Breast epithelium (tissue), 4 donors: ENCODE measurements around the gene LRG1. TPM values are rescaled to one million over a fixed set of nuclear protein-coding genes. Genes with fewer than 3 reads are reported as not detected.
"Not testable (repeated sequence)": the region's sequence is repeated elsewhere in the genome, so short reads cannot be mapped to it uniquely, and the experiment has no call there.

Source experiments
- DNase-seq, 2 donors: peaks; one replicate each; pipeline ENCODE4 v3.0.0-alpha.2; 2019; ENCODE audit warnings: low spot score in 2 of 2
- H3K27ac ChIP-seq, 2 donors: fragments of 200-600 bp; sonication (generic) in 1 of 2; one replicate each; pipeline ENCODE4 v1.5.1; 2016 to 2019; ENCODE audit warnings: mild to moderate bottlenecking in 1 of 2
- H3K27me3 ChIP-seq, 2 donors: fragments of 200-600 bp; sonication (generic) in 1 of 2; one replicate each; pipeline versions ENCODE4 v1.5.1 to v1.6.0; 2017 to 2019; ENCODE audit warnings: control low read depth in 1 of 2, mild to moderate bottlenecking in 1 of 2
- H3K36me3 ChIP-seq: fragments of 200-600 bp; one replicate; pipeline ENCODE4 v1.5.1; 2019
- H3K4me1 ChIP-seq, 2 donors: fragments of 200-600 bp; sonication (generic); one replicate each; pipeline ENCODE4 v1.5.1; 2016 to 2019; ENCODE audit warnings: control low read depth in 1 of 2
- H3K4me3 ChIP-seq, 3 donors: fragments of 200-600 bp; sonication (generic); 1 replicate in 2 of 3; 2 replicates in 1 of 3; pipeline ENCODE4 v1.5.1; 2016 to 2019; ENCODE audit warnings: mild to moderate bottlenecking in 3 of 3, moderate library complexity in 2 of 3
- H3K9me3 ChIP-seq, 2 donors: fragments of 200-600 bp; sonication (generic) in 1 of 2; one replicate each; pipeline ENCODE4 v1.5.1; 2016 to 2019; ENCODE audit warnings: control low read depth in 1 of 2
- CTCF ChIP-seq, 3 donors: fragments of 450-650 bp; IDR thresholded peaks; one replicate each; pipeline ENCODE4 v1.5.1; 2016 to 2017; ENCODE audit warnings: antibody characterized with exemption in 3 of 3, mild to moderate bottlenecking in 3 of 3, moderate library complexity in 3 of 3
- POLR2A ChIP-seq: fragments of 450-650 bp; IDR thresholded peaks from one replicate; pipeline ENCODE4 v1.6.1; 2016; ENCODE audit warnings: antibody characterized with exemption, mild to moderate bottlenecking, moderate library complexity
- POLR2AphosphoS5 ChIP-seq, 3 donors: sonication (generic); formaldehyde crosslinking; IDR thresholded peaks; one replicate each; pipeline ENCODE4 v1.6.1; 2017; ENCODE audit warnings: antibody characterized with exemption in 3 of 3
- intact Hi-C: fragments of 100-400 bp; cut with DNase I; formaldehyde crosslinking; loops from one replicate; pipeline ENCODE4 v1.15.1; 2023; ENCODE audit warnings: low total_unique reads
- total RNA-seq, 3 donors: library from RNA; depleted of rRNA; stranded (reverse); fragments of >200 nt; gene quantifications; one replicate each; pipeline ENCODE4 v1.1.0, GENCODE V29; 2016

The LRG1 gene
- total RNA-seq, 3 donors from 2014 or later: 0.64 to 14.7 (median 5.7) TPM

GRCh38 chr19:4533334-4533733, 6.5 kb downstream of the LRG1 start:
- intact Hi-C loops: no loop called here
- H3K27me3 ChIP-seq: peaks cover 0 to 2% of the 10 kb centered on the region in 2 donors

GRCh38 chr19:4531562-4532165, 8.2 kb downstream of the LRG1 start:
- H3K27ac ChIP-seq: no peak overlapping the region
- no peaks in the 10 kb centered on the region for H3K9me3 ChIP-seq
- H3K27me3 ChIP-seq: no peaks in the 10 kb centered on the region
- TF ChIP-seq CTCF (IDR thresholded peaks at IDR 0.05) (no peak), POLR2A (no peak), POLR2AphosphoS5 (IDR thresholded peaks at IDR 0.05) (no peak)
- DNase-seq: no peak
- no peaks in the 10 kb centered on the region for H3K36me3 ChIP-seq
- H3K4me3 ChIP-seq: no peak overlapping the region
- H3K4me1 ChIP-seq: no peaks in the 10 kb centered on the region
- intact Hi-C loops: no loop called here

More at GRCh38 chr19:4533334-4533733, 6.5 kb downstream of the LRG1 start:
- no peaks in the 10 kb centered on the region for H3K9me3 ChIP-seq
- H3K36me3 ChIP-seq: no peaks in the 10 kb centered on the region
- no peak overlapping the region for H3K27ac ChIP-seq
- no peaks in the 10 kb centered on the region for H3K4me1 ChIP-seq
- TF ChIP-seq POLR2AphosphoS5 (IDR thresholded peaks at IDR 0.05): no peak
- DNase-seq: no peak
- H3K4me3 ChIP-seq: no peak overlapping the region

- Histone ChIP-seq H3K27ac (no peak overlapping the region), H3K4me3 (no peak overlapping the region), H3K36me3 (no peaks in the 10 kb centered on the region), H3K27me3 (no peaks in the 10 kb centered on the region), H3K9me3 (no peaks in the 10 kb centered on the region), H3K4me1 (no peaks in the 10 kb centered on the region)
- intact Hi-C loops: no loop called here
- no peak for DNase-seq
- TF ChIP-seq CTCF (IDR thresholded peaks at IDR 0.05): no peak
- TF ChIP-seq POLR2AphosphoS5 (IDR thresholded peaks at IDR 0.05): no peak
- no peak for TF ChIP-seq POLR2A
Observed at GRCh38 chr19:4529924-4530522, 9.8 kb downstream of the LRG1 start.

- Histone ChIP-seq H3K27ac (no peak overlapping the region), H3K4me3 (no peak overlapping the region), H3K4me1 (no peaks in the 10 kb centered on the region), H3K27me3 (no peaks in the 10 kb centered on the region), H3K9me3 (no peaks in the 10 kb centered on the region), H3K36me3 (no peaks in the 10 kb centered on the region)
- TF ChIP-seq CTCF (IDR thresholded peaks at IDR 0.05) (no peak), POLR2A (no peak), POLR2AphosphoS5 (IDR thresholded peaks at IDR 0.05) (no peak)
- intact Hi-C loops: no loop called here
- DNase-seq: no peak
Observed at GRCh38 chr19:4528843-4529242, 11.0 kb downstream of the LRG1 start.

- intact Hi-C loops, DNase-seq, H3K4me1 ChIP-seq, H3K27ac ChIP-seq, H3K36me3 ChIP-seq, H3K4me3 ChIP-seq, H3K9me3 ChIP-seq, H3K27me3 ChIP-seq: not testable (repeated sequence)
Observed at GRCh38 chr19:4527377-4527776, 12.5 kb downstream of the LRG1 start.

GRCh38 chr19:4525563-4526002, 14.3 kb downstream of the LRG1 start:
- DNase-seq: no peak
- Histone ChIP-seq H3K36me3 (no peaks in the 10 kb centered on the region), H3K4me3 (no peak overlapping the region), H3K9me3 (no peaks in the 10 kb centered on the region), H3K27ac (no peak overlapping the region), H3K27me3 (no peaks in the 10 kb centered on the region), H3K4me1 (no peaks in the 10 kb centered on the region)
- intact Hi-C loops: no loop called here
- no peak for TF ChIP-seq CTCF (IDR thresholded peaks at IDR 0.05)
- no peak for TF ChIP-seq POLR2A
- no peak for TF ChIP-seq POLR2AphosphoS5 (IDR thresholded peaks at IDR 0.05)
